Skeletal muscle cell (primary cell): ENCODE data around the gene KANSL1.

Experiments used
- DNase-seq: peaks from one replicate; pipeline ENCODE4 v3.0.0-alpha.2; 2010; ENCODE audit warnings: low read depth
- H3K4me3 ChIP-seq: 2 replicates; pipeline ENCODE4 v1.5.1; 2011; ENCODE audit warnings: low read depth, mild to moderate bottlenecking, control low read depth, low read length, moderate library complexity

The KANSL1 gene

DNA sequence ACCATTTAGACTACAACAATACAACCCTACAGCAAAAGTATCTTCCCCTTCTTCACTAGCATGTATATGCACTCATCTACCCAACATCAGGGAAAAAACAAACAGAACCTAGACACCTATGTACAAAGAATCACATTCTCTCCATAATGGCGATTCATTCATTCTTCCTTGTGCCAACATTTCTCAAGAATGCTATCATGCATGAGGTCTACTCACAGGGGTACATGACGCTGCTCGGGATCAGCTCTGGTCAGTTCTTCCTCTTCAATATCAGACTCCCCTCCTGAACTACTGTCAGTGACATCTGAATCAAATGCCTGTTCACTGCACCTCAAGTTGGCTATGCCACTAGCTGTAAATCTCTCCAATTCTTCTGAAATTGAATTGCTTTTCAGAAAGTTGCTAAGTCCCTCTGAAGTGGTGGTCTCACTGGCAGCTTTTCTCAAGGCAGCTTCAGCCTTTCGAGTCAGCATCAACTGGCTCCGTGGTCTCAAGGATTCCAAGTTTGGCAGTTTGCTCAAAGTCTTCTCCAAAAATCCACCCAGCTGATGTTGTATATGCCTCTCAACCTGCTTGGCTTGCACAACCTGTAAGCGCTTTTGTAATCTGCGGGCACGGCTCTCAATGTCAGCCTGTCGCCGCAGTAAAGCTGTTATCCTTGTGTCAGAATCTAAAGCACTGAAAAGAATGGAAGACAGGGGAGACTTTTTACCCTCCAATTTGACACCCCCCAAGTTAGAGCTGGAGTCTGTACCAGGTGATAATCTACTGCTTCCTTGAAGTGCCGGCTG is 22.4 kb downstream of the KANSL1 start:
- DNase-seq: no peak
- H3K4me3 ChIP-seq: no peak overlapping the region

DNA sequence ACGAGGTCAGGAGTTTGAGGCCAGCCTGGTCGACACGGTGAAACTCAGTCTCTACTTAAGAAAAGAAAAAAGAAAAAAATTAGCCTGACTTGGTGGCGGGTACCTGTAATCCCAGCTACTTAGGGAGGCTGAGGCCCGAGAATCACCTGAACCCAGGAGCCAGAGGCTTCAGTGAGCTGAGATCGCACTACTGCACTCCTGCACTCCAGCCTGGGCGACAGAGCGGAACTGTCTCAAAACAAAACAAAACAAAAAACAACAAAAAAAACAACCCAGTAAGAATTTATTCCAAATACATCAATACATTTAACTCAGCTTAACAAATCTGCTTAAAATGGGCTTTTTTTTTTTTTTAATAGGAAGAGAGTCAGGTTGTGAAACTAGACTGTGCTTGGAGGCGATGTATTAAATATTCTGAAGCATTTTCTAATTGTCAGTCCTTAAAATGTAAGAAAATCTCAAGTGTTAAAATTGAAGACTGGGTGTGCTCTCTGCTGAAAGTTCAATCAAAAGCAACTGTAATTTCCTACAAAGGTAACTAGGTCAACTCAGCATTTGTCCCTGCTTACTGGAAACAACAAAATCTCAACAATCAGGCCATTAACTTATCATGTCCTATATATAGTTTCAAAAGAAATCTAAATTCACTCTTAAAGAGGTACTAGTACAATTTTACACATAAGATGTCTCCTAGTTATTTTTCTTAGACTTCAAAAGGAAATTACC is 23.2 kb downstream of the KANSL1 start:
- H3K4me3 ChIP-seq: no peak overlapping the region
- DNase-seq: no peak

DNA sequence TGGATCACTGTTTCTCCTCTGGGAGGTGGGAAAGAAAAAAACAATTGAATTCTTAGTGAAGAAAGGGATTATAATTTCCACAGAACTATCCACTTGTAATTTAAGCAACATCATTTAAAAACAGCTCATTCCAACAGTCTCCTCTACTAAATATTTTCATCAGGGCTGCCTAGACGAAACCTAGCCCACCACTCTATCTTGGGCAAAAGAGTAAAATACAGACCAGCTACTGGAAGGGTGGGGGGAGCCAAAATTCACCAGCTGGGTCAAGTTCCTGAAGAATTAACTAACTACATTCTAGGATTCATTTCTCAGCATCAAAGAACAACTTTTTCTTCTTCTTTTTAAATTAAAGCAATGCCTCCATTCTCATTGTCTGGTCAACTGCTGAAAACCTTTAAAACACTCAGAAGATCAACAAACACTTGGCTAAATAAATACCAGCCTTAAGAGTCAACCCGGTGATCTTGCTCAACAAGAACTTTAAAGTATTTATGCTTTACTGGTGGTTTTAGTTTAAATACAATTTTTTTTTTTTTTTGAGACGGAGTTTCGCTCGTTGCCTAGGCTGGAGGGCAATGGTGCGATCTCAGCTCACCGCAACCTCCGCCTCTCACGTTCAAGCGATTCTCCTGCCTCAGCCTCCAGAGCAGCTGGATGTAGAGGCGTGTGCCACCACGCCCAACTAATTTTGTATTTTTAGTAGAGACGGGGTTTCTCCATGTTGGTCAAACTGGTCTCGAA is 25.2 kb downstream of the KANSL1 start:
- H3K4me3 ChIP-seq: no peak overlapping the region
- DNase-seq: no peak

DNA sequence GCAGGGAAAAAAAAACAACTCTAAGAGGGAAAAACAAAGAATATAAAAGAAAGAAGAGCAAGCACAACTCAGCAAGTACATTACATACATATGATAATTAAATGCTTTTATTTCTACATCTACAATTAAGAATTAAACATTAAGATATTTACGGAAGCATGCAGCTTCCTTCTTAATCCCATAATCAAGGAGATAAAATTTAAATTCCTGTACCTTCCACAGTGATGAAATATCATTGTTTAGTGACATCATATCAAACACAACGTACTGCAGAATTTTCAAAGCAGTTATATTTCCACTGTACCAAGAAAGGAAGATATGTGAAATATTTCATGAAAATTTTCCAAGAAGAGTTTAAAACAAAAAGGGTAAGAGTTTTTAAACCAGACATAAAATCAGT is 26.0 kb downstream of the KANSL1 start:
- no peak overlapping the region for H3K4me3 ChIP-seq
- DNase-seq: no peak

DNA sequence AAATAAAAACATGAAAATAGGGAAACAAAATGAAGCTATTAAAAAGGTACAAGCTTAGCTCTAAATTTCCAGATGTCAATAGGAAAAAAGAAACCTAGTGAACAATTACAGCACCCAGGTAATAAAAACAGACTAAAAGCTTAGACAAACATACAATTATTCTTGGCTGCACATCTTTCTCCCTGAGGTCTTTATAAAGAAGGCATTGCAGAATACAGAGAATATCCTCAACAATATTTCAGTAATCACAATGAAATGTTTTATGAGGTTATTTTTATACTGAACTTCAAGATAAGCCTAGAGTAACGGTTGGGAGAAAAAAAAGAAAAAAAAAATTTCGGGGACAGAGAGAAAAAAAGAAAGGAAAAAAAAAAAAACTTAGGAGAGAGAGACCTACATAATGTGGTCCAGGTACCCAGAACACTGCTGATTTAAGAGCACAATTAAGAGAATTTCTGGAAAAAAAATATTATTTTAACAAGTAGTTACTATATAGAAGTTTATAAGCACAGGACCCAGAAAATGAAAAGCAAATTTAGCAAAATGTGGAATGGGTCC is 26.5 kb downstream of the KANSL1 start:
- DNase-seq: no peak

DNA sequence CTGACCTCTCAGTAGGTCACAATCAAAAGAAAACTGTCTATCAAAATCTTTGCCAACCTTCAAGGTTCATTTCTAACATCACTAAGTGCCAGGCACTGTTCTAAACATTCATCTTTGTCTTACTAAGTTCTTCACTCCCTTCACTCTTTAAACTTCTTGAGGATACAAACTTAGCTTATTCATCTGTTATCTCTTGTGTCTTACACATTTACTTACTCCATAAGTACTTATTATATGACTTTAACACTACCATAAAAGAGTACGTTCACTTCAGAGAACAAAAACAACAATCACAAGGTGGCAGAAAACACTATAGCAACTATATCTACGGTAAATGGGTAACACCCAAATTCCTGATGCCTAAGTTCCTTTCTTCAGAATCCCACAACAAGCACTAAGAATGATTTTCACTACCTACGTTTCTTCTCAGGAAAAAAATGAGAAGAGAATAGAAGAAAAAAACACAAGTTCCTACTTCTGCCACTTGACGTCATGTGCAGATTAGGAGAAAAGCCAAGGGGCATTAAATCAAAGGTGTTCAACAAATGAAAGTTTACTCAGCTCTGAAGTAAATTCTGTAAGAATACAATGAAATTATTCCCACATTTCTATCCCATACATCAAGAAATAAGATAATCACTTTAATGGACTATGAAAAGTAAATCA is 29.2 kb downstream of the KANSL1 start:
- DNase-seq: no peak
- H3K4me3 ChIP-seq: no peak overlapping the region

More for the DNA sequence above, 26.5 kb downstream of the KANSL1 start:
- no peak overlapping the region for H3K4me3 ChIP-seq

DNA sequence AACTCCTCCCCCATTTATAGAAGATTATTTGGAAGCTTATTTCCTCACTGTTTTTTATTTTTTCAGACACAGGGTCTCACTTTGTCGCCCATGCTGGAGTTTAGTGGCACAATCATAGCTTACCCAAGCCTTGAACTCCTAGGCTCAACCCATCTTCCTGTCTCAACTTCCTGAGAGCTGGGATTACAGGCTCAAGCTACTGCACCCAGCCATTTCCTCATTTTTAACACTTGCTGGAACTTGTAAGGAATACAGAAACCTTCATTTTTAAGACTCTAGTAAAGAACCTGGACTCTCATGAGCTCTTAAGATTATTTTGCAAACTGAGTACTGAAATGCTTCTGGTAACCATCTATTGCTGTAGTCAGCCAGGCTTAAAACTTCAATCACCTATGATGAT is 29.9 kb downstream of the KANSL1 start:
- no peak overlapping the region for H3K4me3 ChIP-seq
- no peak for DNase-seq

DNA sequence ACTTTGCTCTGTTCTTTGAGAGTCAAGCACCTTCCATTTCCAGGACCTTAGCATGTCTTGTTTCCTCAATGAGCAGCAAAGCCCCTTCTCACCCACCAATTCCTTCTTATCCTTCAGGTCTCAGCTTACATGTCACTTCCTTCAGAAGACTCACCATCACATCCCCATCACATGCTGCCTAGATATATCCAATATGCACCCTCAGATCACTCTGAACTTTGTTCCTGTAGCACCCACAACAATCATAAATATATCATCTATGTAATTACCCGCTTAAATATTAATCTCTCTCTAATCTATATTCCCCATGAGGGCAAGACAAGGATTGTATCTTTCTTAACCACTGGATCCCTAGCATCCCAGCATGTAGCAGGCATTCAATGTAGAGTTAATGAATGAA is 30.4 kb downstream of the KANSL1 start:
- H3K4me3 ChIP-seq: no peak overlapping the region
- no peak for DNase-seq

DNA sequence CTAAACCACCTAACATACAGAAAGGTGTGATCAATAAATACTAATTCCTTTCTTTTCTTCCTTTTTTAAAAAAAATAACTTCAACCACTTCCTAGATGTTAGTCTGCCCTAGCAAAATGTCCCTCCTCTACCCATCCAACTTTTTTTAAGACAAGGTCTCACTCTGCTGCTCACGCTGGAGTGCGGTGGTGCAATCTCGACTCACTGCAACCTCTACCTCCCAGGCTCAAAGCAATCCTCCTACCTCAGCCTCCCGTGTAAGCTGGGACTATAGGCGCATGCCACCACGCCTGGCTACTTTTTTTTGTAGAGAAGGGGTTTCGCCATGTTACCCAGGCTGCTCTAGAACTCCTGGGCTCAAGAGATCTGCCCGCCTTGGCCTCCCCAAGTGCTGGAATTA is 33.1 kb downstream of the KANSL1 start:
- DNase-seq: no peak
- no peak overlapping the region for H3K4me3 ChIP-seq

DNA sequence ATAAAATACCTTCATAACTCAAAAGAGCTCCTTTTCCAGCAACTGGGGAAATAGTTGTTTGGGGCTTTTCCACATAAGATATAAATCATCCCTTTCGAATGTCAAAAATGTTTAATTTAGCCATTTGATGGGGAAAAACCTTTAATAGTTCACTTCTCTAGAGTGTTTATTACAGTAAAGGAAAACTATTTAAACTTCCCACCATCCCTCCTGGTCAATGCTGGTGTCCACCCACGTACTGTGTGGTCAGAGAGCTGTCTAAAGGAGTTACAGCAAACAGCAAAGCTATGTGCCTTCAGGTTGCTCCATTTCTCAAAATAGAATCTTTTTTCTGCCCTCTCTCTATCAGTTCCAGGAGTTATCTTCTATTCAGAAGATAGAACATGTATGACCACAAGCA is 33.5 kb downstream of the KANSL1 start:
- DNase-seq: peak; percentile 41
- no peak overlapping the region for H3K4me3 ChIP-seq

DNA sequence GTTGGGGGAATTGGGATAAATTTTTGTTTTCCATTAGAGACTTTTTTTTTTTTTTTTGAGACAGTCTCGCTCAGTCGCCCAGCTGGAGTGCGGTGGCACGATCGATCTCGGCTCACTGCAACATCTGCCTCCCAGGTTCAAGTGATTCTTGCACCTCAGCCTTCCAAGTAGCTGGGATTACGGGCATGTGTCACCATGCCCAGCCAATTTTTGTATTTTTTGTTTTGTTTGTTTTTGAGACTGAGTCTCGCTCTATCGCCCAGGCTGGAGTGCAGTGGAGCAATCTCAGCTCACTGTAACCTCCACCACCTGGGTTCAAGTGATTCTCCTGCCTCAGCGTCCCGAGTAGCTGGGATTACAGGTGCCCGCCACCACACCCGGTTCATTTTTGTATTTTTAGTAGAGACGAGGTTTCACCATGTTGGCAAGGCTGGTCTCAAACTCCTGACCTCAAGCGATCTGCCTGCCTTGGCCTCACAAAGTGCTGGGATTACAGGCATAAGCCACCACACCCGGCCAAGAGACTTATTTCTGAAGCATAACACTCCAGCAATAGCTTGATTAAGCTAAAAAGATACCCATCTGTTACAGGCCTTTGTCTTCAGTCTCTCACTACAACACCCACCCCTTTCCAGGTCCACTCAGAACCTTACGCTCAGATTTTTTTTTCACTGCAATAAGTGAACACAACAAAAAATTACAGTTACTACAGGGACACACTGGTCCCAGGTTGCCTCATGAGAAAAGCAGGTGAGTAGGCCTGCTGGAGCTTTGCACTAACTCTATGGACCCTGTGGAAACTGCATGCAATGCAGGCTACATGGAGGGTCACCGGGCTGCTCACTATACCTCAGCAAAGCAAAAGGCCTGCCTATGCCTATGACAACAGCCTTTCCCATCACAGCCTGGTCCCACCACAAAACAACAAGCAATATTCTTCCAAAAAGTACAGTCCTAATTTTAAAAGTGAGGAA is 34.6 kb downstream of the KANSL1 start:
- no peak overlapping the region for H3K4me3 ChIP-seq
- no peak for DNase-seq

DNA sequence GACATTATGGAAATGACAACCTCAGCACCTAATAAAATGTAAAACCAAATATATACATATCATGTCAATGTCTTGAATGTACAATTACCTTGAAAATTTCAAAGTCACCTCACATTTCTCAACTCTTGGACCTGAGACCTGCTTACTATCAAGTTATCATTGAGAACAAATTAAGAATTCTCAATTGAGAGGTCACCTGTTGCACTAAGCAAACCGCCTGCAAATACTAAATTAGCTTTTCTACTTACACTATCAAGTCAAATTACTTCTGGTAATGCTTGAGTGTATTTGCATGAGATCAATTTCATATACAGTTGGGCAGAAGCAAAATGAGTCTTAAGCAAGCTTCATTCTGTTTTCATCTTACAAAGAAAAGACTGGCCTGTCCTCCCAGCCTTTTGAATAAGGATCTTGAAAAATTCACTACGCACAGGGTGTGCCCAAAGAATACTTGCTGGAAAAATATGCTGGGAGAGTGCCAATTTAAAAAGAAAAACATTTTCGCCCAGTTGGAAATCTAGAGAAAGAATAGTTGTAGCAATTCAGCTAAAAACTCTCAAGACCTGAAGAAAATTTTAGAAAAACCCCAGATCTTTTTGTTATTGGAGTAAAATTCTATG is 35.7 kb downstream of the KANSL1 start:
- DNase-seq: no peak
- no peak overlapping the region for H3K4me3 ChIP-seq

DNA sequence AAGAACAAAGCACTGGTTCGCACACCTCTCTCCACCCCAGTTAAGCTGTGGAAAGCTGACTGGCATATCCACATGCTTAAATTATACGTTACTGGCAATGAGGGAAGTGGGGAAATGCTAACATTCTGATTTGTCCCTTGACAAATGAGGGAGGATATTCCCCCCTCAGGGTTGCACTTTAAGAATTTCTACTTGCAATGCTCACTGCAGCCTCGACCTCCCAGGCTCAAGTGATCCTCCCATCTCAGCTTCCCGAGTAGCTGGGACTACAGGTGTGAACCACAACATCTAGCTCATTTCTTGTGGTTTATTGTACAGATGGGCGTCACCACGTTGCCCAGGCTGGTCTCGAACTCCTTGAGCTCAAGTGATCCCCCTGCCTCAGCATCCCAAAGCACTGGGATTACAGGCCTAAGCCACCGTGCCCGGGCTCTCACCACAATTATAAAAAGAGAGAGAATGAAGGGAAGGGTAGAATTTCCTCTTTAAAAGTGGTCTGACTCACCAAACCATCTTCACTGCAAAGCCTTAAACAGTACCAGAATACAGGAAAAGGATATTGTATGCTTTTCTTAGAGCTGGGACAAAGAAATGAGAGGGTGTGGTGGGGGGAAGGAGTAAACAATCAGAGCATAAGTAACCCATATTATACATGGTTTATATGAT is 38.9 kb downstream of the KANSL1 start:
- DNase-seq: no peak
- no peak overlapping the region for H3K4me3 ChIP-seq

DNA sequence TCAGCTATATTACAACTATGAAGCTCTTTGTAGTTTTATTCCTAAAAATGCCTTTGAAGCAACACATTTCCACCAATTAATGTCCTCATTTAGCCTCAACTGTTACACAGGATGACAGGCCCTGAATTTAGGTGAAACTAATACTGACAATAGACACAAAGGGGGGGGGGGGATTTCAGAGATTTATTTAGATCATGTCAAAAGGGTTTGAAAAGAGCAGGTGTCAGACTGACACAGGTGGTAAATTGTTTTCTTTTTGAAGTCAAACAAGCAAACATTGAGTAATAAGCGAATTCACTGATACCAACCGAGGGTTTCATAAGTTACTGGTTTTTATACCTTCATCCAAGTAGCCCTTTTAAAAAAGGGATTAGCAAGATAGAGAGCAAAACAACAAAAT is 40.8 kb downstream of the KANSL1 start:
- no peak overlapping the region for H3K4me3 ChIP-seq
- DNase-seq: no peak

DNA sequence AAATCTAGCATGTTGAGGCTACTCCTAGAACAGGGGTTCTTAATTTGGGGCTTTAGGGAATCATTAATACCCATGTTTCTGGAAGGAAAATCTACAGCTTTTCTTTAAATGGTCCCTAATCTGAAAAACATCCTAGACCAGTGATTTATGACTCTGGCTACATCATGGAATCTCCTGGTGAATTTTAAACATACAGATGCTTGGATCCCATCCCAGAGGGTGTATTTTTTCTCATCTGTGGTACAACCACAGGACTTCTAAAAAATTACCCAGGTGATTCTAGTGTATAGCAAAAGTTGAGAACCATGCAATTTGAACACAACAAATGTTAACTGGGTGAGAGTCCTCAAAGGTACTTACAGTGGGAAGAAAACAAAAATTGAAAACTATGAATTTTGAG is 41.5 kb downstream of the KANSL1 start:
- H3K4me3 ChIP-seq: no peak overlapping the region
- DNase-seq: no peak

DNA sequence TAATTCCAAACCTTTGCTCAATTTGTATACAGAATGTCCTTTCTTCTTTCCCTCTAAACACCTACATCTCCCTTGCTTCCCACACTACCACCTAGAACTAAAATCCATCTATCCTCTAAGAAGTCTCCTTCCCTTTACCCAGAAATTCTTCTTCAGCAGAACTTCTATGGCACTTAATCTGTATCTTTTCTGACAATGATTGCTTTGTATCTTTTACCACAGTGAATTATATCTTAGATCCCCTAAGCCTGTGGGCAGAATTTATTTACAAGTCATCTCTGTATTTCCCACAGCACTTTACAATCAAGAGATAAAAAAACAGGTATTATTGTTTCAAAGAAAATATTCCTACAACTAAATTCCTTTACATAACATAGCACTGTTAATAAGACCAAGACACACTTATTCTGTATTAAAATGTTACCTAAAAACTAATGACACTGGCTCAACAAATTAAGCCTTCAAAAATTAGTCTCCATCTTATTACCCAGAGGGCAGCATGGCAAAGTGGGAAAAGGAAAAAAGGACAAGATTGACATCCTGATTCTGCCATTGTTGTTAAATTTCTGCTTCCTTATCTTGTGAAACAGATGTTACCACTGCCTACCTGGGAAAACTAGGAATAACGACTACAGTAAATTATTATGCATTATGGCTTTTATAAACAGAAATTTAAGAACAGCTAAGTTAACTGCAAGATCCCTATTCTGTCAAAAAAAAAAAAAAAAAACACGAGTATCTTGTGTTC is 42.8 kb downstream of the KANSL1 start:
- no peak for DNase-seq
- H3K4me3 ChIP-seq: no peak overlapping the region

DNA sequence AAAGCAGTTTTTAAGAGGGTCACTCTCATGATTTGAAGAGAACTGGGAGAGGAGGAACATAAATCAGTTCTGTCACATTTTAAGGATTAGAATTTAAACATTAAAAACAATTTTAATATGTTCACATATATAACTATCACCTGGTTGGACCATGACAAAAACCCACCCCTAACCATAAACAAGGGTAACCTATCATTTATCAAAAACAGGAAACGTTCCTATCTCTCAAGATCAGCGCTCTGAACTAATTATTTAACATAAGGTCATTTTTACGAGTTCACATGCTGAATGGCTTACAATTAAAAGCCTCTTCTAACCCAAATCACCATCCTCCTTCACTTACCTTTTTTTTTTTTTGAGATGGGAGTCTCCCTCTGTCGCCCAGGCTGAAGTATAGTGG is 45.0 kb downstream of the KANSL1 start:
- DNase-seq: no peak
- H3K4me3 ChIP-seq: no peak overlapping the region
